Omental fat pad (tissue), 4 donors: Measurements from ENCODE around the gene ASTN2. TPM values are rescaled to one million over a fixed set of nuclear protein-coding genes. Genes with fewer than 3 reads are reported as not detected.

ENCODE experiments used
- ATAC-seq: fragments of 150-250 bp; one replicate; pipeline ENCODE4 v1.9.1; 2016; ENCODE audit warnings: mild to moderate bottlenecking, moderate library complexity; ENCODE audit not compliant: low FRiP score
- DNase-seq: peaks from one replicate; pipeline ENCODE4 v3.0.0-alpha.2; 2019; ENCODE audit warnings: low spot score
- CTCF ChIP-seq, 3 donors: fragments of 450-650 bp; IDR thresholded peaks; one replicate each; pipeline ENCODE4 v1.5.1; 2016 to 2017; ENCODE audit warnings: antibody characterized with exemption in 3 of 3, mild to moderate bottlenecking in 3 of 3, moderate library complexity in 2 of 3
- total RNA-seq, 4 donors: library from RNA; depleted of rRNA; stranded (reverse); fragments of >200 nt; gene quantifications; one replicate each; pipeline ENCODE4 v1.1.0, GENCODE V29; 2016

ASTN2 gene
- total RNA-seq, 4 donors from 2014 or later: 1.1 to 8.4 (median 3.6) TPM

GRCh38 chr9:116984111-116984510, 430.7 kb downstream of the ASTN2 start:
- no peak for TF ChIP-seq CTCF (IDR thresholded peaks at IDR 0.05)
- ATAC-seq: no peak
- DNase-seq: no peak

GRCh38 chr9:116980582-116981120, 434.2 kb downstream of the ASTN2 start:
- DNase-seq (no peak), ATAC-seq (no peak)
- no peak for TF ChIP-seq CTCF (IDR thresholded peaks at IDR 0.05)

GRCh38 chr9:116979456-116979855, 435.4 kb downstream of the ASTN2 start:
- no peak for TF ChIP-seq CTCF (IDR thresholded peaks at IDR 0.05)
- no peak for DNase-seq

DNA sequence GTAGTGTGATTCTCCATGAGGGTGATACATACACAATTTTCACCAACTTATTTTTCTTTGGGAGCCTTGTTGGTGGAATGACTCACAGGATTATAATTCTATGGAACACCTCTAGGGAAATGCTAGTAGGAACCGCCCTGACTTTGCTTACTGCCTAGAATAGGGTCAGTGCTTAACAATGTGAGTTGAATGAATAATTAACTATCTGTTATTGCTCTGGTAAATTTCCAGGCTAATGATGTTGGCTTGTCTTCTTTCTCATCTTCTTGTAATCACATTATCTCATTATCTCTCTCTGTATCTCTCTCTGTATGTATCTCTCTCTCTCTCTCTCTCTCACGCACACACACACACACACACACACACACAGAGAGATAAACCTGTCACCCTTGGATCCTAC, 436.7 kb downstream of the ASTN2 start:
- ATAC-seq (no peak), DNase-seq (no peak)
- no peak for TF ChIP-seq CTCF (IDR thresholded peaks at IDR 0.05)

More at GRCh38 chr9:116979456-116979855, 435.4 kb downstream of the ASTN2 start:
- ATAC-seq: no peak

DNA sequence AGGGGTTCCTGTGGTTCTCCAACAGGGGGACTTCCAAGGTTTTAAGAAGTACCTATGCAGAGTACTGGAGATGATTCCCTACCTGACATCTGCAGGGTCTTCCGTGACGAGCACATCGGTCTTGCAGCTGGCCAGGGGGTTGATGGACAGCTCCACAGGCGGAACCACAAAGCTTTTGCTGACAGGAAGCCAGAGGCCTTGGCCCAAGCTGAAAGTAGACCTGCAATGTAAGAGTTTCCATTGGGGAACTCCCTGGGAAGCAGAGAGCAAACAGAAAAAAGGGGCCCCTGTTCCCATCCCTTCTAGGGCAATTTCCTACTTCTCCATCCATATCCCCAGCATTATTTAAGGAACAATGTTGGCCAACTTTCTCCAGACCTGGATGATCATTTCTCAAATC, 439.7 kb downstream of the ASTN2 start:
- no peak for TF ChIP-seq CTCF (IDR thresholded peaks at IDR 0.05)
- DNase-seq: no peak
- ATAC-seq: no peak

DNA sequence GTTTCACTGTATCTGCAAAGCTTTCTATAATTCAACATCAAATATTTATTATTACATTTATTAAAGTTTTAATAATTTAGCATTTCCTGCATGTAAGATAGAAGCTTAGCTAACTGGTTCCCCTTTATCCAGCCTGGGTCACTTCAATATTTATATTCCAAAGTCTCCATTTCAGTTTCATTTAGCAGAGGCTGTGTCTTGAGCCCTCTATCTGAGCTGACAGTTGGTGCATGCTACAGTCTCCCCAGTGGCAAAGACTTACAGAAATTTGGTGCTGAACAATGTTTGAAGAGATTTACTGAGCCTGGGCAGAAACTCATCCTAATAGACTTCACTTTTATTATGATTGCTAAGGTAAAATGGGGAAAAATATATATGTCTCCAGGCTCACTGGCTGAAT, 448.7 kb downstream of the ASTN2 start:
- DNase-seq (no peak), ATAC-seq (no peak)
- TF ChIP-seq CTCF (IDR thresholded peaks at IDR 0.05): no peak

DNA sequence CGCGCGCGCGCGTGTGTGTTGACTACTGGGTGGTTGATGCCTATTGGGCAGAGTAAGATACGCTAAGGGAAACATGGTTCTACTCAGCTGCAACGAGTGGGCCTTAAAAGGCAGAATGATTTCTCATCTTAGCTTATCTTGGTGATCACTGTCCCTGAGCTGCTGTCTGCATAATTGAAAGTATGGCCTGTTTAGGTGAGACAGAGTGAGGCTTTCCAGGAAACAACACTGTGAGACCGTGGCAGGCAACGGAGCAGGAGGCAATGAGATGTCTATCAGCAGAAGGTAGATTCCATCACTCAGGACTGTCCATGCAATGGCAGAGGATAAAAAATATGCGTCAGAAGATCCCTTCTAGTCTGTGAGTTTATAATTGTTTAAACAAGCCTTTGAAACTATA, 450.6 kb downstream of the ASTN2 start:
- ATAC-seq (no peak), DNase-seq (no peak)

More for the DNA sequence above, 450.6 kb downstream of the ASTN2 start:
- no peak for TF ChIP-seq CTCF (IDR thresholded peaks at IDR 0.05)
